ENCODE measurements around the gene CNKSR1.
"Not testable (repeated sequence)": the region's sequence is repeated elsewhere in the genome, so short reads cannot be mapped to it uniquely, and the experiment has no call there.

CNKSR1 gene

DNA sequence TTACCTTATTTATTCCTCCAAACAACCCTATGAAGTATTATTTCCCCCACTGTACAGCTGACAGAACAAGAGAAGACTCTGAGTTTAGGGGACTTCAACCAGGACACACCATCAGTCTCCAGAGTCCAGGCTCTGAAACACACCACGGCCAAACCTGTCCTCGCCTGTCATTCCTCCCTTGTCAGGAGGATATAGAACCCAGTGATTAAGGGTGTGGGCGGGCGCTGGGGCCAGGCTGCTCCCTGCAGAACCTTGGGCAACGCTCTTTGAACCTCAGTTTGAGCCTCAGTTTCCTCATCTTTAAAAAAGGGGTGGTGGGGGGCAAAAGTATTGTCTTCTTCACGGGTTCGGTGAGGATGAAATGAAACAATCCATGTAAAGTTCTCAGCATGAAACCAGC is 47.3 kb downstream of the CNKSR1 start:
- DNase-seq, result no peak

DNA sequence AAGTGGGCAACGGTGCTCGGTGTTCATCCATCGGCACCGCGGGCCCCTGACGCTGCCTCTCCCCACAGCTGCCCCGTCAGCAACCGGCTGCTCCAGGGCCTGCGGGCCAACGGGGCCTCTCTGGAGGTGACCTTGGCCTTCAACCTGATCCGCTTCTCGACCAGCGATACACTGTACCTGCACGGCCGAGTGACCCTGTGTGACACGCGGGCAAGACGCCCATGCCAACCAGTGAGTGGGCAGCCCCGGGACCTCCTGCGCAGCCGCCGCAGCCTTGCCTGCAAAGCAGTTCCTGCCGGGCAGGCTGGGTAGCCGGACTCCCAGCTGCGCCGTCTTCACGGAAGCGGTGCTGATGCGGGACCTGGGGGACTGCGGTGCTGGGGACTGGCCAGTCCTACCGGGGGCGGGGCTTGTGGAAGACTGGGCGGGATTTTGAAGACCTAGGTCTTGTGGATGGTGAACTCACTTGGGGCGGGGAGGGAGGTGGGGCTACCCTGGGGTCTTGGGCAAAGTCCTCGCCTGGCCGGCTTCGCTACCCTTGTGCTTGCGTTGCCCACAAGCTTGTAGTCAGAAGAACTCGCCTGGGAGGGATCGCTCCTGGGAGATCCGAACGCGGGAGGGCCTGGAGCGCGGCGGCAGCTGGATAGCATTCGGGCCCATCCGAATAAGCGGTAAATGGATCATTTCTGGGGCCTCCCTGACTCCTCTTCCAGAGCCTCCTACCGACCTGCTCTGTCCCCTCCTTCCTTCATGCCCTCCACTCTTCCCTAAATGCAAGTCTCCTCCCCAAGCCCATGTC is 47.9 kb downstream of the CNKSR1 start:
- peak in 49 of 51 donors; percentile 4 to 76 (median 43) for DNase-seq

DNA sequence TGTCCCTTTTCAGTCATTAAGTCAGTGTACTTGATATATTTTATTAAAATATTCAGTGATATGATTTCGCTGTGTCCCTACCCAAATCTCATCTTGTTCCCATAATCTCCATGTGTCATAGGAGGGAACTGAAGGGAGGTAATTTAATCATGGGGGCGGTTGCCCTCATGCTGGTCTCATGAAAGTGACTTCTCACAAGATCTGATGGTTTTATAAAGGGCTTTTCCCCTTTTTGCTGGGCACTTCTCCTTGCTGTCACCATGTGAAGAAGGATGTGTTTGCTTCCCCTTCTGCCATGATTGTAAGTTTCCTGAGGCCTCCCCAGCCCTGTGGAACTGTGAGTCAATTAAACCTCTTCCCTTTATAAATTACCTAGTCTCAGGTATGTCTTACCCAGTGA is 53.4 kb downstream of the CNKSR1 start:
- DNase-seq, result not testable (repeated sequence)

DNA sequence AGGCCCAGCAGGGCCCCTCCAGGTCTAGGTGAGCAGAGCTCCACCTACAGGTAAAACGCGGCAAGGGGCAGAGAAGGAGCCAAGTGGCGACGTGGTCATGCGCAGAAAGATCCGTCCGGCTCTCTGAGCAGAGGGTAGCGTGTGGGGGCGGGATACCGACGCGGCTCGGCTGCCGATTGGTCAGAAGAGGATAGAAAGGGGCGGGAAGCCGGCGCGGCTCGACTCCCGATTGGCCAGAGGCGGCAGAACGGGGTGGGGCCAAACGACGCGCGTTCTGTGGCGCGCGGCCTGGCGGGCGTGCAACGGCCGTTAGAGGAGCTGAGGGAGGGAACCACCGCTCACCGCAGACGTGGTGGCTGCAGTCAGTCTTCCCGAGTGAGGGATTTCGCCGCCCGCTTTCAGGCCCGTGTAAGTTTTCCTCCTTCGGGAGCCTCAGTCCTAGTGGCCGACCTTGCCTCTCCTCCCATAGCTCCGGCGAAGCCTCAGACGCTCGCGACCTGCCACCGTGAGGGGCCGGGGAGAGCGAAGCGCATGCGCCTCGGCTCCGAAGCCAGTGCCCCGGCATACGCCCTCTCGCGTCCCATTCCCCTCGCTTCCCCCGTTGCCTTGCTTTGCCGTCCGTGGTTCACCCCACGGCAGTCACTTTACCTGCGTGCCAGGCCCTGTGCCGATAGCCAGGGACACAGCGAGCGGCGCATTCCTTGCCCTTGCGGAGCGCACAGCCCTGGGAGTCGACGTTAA is 56.8 kb downstream of the CNKSR1 start, which contains the start of gene CEP85:
CEP85 (plus strand) TSS at position 298 of the 741 bp plus-strand sequence. CDS start 5,584 bp downstream, outside the sequence.
- peak; percentile 82 to 99 (median 97) for DNase-seq

DNA sequence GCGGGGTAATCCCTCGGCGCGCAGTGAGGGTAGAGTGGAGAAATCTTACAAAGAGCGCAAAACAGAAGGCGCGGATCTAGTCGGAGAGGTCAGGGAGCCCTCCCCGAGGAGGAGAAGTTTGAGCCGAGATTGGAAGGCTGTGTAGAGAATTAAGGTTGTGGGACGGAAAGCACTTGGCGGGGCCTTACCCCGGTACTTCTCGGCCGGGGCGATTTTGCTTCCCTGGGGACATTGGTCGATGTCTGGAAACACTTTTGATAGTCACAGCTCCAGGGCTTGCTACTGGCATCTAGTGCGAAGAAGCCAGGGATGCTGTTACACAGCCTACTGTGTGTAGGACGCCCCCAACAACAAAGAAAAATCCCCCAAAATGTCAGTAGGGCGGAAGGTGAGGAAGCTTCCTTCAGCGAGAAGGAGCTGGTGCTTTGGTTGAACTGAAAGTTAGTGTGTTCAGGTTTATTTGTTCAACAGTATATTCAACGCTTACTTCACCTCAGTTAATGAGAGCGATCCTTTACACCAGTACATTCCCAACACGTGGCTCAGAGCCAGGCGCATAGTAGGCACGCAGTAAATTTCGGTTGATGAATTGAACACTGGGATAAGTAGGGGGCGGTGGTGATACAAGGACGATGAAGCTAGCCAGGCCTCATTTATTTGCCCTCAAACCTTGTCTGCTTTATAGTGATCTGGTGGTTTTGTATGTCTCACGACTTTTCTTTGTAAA is 57.5 kb downstream of the CNKSR1 start:
- DNase-seq, result peak in 10 of 51 donors; percentile 3 to 59 (median 42)

DNA sequence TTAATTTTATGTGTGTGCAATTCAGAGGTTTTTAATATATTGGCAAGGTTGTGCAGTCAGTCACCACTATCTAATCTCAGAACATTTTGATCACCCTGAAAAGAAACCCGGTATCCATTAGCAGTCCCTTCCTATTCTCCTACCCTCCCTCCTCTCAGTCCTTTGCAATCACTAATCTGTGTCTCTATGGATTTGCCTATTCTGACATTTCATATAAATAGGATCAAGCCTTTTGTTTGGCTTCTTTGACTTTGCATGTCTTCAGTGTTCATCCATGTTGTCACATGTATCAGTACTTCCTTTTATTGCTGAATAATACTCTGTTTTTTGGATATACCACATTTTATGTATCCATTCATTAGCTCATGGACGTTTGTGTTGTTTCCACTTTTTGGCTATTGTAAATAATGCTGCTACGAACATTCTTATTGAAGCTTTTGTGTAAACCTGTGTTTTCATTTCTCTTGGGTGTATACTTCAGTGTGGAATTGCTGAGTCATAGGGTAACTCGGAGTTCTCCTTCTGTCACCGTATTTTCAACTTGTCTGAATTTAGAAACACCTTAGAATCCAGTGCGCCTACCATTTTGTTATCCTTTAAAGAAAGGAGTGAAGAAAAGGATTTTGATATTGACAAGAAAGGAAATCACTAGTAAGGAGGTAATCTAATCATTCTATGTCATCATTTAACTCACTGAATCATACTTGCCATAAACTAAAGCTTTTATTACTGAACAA is 60.1 kb downstream of the CNKSR1 start:
- DNase-seq, result peak in 1 of 51 donors; percentile 12
